Nephron (organoid): Measurements from ENCODE around the gene FAM168B.

Experiments used
- H3K27ac Mint-ChIP-seq, 3 experiments: 2 replicates each; pipeline ENCODE4 v1.8.0; 2020; ENCODE audit warnings: mixed read lengths in 3 of 3, mild to moderate bottlenecking in 2 of 3, moderate library complexity in 1 of 3
- H3K27me3 Mint-ChIP-seq: 2 replicates; pipeline ENCODE4 v1.8.0; 2021; ENCODE audit warnings: low read depth, mild to moderate bottlenecking, moderate library complexity, mixed read lengths
- H3K36me3 Mint-ChIP-seq: 2 replicates; pipeline ENCODE4 v1.8.0; 2020; ENCODE audit warnings: low read depth, mixed read lengths
- H3K4me1 Mint-ChIP-seq: 2 replicates; pipeline ENCODE4 v1.8.0; 2020; ENCODE audit warnings: mixed read lengths
- H3K4me3 Mint-ChIP-seq, 3 experiments: 2 replicates each; pipeline ENCODE4 v1.8.0; 2020; ENCODE audit warnings: mild to moderate bottlenecking in 3 of 3, mixed read lengths in 3 of 3, moderate library complexity in 2 of 3
- H3K9me3 Mint-ChIP-seq: 2 replicates; pipeline ENCODE4 v1.8.0; 2020; ENCODE audit warnings: mixed read lengths
- TF ChIP-seq, protein P1 (sequence below), 3 experiments: fragments of 200-600 bp; sonication (generic); IDR thresholded peaks; one replicate each; pipeline ENCODE4 v1.5.0; 2021; ENCODE audit warnings: antibody characterized with exemption in 3 of 3; ENCODE audit not compliant: unreplicated experiment in 3 of 3

FAM168B gene

DNA sequence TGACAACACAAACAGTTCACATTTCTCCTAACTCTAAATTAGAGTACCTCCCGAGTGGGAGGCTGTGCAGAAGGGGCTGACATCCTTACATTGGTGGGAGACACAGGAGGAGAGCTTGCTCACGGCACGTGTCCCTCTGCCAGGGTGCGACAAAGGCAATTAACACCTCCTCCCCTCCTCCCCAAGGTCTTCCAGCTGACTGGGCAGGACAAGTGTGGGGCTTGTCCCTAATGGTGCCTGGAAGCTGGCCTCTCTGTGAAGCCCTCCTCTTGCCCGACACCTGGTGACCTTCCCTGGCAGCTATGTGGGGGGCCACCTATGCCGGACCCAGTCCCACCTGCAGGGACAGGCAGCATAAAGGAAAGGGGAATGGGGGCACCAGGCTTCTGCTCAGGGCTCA lies 57.0 kb downstream of the FAM168B start:
- TF ChIP-seq, protein P1, sequence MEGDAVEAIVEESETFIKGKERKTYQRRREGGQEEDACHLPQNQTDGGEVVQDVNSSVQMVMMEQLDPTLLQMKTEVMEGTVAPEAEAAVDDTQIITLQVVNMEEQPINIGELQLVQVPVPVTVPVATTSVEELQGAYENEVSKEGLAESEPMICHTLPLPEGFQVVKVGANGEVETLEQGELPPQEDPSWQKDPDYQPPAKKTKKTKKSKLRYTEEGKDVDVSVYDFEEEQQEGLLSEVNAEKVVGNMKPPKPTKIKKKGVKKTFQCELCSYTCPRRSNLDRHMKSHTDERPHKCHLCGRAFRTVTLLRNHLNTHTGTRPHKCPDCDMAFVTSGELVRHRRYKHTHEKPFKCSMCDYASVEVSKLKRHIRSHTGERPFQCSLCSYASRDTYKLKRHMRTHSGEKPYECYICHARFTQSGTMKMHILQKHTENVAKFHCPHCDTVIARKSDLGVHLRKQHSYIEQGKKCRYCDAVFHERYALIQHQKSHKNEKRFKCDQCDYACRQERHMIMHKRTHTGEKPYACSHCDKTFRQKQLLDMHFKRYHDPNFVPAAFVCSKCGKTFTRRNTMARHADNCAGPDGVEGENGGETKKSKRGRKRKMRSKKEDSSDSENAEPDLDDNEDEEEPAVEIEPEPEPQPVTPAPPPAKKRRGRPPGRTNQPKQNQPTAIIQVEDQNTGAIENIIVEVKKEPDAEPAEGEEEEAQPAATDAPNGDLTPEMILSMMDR (IDR thresholded peaks at IDR 0.05; ENCODE audit: unreplicated experiment in 3 of 3), result no peak
- peak overlapping the region; percentile 72 to 82 (median 80) for H3K4me3 Mint-ChIP-seq
- peaks cover 17% of the 10 kb centered on the region for H3K27me3 Mint-ChIP-seq
- no peaks in the 10 kb centered on the region for H3K9me3 Mint-ChIP-seq
- H3K36me3 Mint-ChIP-seq, result no peaks in the 10 kb centered on the region
- H3K4me1 Mint-ChIP-seq, result peaks cover 6% of the 10 kb centered on the region
- no peak overlapping the region for H3K27ac Mint-ChIP-seq

DNA sequence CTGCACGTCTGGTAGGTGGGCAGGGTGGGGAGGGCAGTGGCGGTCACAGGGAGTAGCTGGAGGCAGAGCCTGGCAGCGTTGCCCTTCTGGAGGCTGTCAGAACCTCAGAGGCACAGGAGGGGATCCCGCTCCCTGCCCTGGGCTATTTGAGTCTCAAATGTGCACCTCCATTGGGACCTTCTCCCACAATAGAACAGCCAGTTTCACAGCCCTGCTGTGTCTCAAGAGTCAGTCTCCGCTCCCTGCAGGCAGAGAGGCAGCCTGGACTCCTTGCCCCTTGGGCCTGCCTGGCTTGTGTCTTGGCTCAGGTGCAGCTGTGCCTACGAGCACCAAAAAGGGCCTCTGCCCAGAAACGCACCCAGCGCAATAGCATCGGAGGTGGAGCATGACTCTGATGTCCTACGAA lies 57.4 kb downstream of the FAM168B start:
- peaks cover 6% of the 10 kb centered on the region for H3K4me1 Mint-ChIP-seq
- no peaks in the 10 kb centered on the region for H3K9me3 Mint-ChIP-seq
- H3K27me3 Mint-ChIP-seq, result peaks cover 17% of the 10 kb centered on the region
- H3K27ac Mint-ChIP-seq, result no peak overlapping the region
- TF ChIP-seq, protein P1 (IDR thresholded peaks at IDR 0.05; ENCODE audit: unreplicated experiment in 3 of 3), result no peak
- no peaks in the 10 kb centered on the region for H3K36me3 Mint-ChIP-seq
- peak overlapping the region; percentile 72 to 82 (median 80) for H3K4me3 Mint-ChIP-seq

DNA sequence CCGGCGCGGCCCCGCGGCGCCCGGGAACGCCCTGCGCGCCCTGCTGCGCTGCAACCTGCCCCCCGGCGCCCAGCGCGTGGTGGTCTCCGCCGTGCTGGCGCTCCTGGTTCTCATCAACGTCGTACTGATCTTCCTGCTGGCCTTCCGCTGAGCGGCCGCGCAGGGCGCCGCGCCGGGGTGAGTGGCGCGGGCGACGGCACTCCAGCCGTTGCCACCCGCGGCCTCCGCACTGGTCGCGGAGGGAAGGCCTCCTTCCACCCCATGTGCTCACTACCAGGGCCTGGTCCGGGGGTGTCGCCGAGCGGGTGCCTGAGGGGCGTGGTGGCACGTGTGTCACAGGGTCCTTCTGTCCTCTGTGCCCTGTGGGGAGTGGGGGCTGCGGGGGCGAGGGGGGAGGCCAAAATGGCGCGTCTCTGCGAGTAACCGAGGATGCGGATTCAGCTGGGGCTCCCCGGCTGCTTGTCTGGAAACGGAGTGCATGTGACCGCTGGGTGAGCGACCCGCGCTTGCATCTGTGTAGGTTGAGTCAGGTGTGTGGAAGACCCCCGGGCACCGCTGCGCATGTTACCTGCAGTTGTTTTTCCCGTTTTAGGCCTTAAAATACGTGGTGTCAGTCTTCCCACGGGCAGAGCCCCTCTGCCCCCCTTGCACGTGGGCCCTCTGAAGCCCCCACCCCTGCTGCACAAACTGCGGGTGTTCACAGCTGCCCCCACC lies 58.0 kb downstream of the FAM168B start:
- Mint-ChIP-seq H3K4me1 (peaks cover 6% of the 10 kb centered on the region), H3K9me3 (no peaks in the 10 kb centered on the region), H3K36me3 (no peaks in the 10 kb centered on the region), H3K27ac (no peak overlapping the region), H3K27me3 (peaks cover 17% of the 10 kb centered on the region), H3K4me3 (peak overlapping the region; percentile 72 to 82 (median 80))
- TF ChIP-seq, protein P1 (IDR thresholded peaks at IDR 0.05; ENCODE audit: unreplicated experiment in 3 of 3), result no peak

DNA sequence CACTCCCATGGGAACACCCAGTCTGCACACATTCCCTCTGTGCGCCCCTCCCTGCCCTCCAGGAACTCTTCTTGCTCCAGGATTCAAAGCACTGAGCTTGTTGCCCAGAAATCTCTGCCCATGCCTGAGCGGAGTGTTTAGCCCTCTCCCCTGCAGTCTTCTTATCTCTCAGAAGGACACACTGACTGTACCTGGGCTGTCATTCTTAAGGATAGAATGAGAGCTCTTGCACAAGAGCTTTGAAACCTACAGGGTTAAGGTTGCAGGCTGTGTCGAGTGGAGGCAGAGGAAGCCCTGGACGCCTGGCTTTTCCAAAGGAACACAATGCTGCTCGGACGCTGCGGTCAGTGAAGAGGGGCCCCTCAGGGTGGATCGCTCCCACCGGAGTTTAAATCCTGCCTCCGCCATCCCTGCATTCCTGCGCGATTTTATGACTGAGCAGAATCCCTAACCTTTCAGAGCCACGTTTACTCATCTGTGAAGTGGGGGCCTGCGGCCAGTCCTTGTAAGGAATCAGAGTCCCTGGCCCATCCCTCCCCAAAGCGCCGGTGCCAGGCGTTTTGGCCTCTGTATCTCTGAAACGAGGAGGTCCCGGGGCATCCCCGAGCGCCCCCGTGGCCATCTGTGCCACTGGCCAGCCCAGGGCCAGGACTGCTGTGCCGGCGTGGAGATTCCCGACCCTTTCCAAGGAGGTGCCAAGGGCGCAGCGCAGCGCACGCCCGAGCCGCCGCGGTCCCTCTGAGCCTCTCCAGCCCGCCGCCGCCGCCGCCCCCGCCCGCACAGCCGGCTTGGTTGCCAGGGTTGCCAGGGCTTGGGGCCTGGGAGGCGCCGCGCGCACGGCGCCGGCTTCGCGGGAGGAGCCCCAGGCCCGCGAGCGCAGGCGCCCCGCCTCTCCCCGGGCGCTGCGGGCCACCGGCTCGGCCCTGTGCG lies 58.9 kb downstream of the FAM168B start:
- H3K9me3 Mint-ChIP-seq, result no peaks in the 10 kb centered on the region
- peak overlapping the region; percentile 79 to 87 (median 83) for H3K4me3 Mint-ChIP-seq
- H3K27me3 Mint-ChIP-seq, result peaks cover 17% of the 10 kb centered on the region
- peak overlapping the region in 2 of 3 experiments; percentile 17 to 40 for H3K27ac Mint-ChIP-seq
- no peaks in the 10 kb centered on the region for H3K36me3 Mint-ChIP-seq
- peaks cover 6% of the 10 kb centered on the region for H3K4me1 Mint-ChIP-seq
- TF ChIP-seq, protein P1 (IDR thresholded peaks at IDR 0.05; ENCODE audit: unreplicated experiment in 3 of 3), result no peak

DNA sequence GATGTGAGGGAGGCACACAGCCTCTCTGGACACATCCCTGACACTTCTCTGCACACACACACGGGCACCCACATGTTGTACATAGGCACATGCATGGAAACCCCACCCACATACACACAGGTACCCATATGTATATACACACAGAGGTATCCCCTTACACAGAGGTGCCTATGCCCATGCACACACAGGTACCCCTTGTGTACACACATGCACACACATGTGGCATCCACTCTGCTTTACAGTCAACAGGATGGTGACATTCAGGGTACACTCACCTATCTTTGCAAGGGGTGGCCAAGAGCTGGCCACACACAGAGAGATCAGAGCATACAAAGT lies 59.5 kb downstream of the FAM168B start:
- peak overlapping the region; percentile 79 to 87 (median 83) for H3K4me3 Mint-ChIP-seq
- H3K4me1 Mint-ChIP-seq, result peaks cover 6% of the 10 kb centered on the region
- H3K36me3 Mint-ChIP-seq, result no peaks in the 10 kb centered on the region
- peak overlapping the region in 2 of 3 experiments; percentile 17 to 40 for H3K27ac Mint-ChIP-seq
- no peaks in the 10 kb centered on the region for H3K9me3 Mint-ChIP-seq
- TF ChIP-seq, protein P1 (IDR thresholded peaks at IDR 0.05; ENCODE audit: unreplicated experiment in 3 of 3), result no peak
- H3K27me3 Mint-ChIP-seq, result peaks cover 17% of the 10 kb centered on the region
